Renal pelvis (tissue), 12 donors: Measurements from ENCODE around the gene FBXL15. TPM values are rescaled to one million over a fixed set of nuclear protein-coding genes. Genes with fewer than 3 reads are reported as not detected.

Source experiments
- DNase-seq: peaks from one replicate; pipeline ENCODE4 v3.0.0-alpha.2; 2013
- long read RNA-seq, 16 experiments: transcript quantifications; one replicate each; lab custom pipeline, GENCODE V29; 2026
- polyA plus RNA-seq, 3 donors: library from polyadenylated mRNA; unstranded; fragments of 120-200 nt; gene quantifications; one replicate each; pipeline ENCODE4 v1.2.1, GENCODE V29; 2013; ENCODE audit not compliant: insufficient read length in 3 of 3

The FBXL15 gene
- 10 to 100 TPM; 12.6 to 16.3 (median 14.8) TPM for polyA plus RNA-seq
- long read RNA-seq, donor 1, transcript FBXL15-201 (4 exons, 2,362 nt) = major isoform, 6 of 31 reads
- long read RNA-seq, donor 1, partial matches to known transcripts = 25 of 31 reads
- long read RNA-seq, donor 1, other reads (novel, unspliced or antisense) = 0 of 31 reads
- long read RNA-seq, donor 2, transcript FBXL15-201 (4 exons, 2,362 nt) = major isoform, 7 of 35 reads
- long read RNA-seq, donor 2, partial matches to known transcripts = 28 of 35 reads
- long read RNA-seq, donor 2, other reads (novel, unspliced or antisense) = 0 of 35 reads
- long read RNA-seq, donor 3, transcript FBXL15-201 (4 exons, 2,362 nt) = major isoform, 6 of 23 reads
- long read RNA-seq, donor 3, partial matches to known transcripts = 17 of 23 reads
- long read RNA-seq, donor 3, other reads (novel, unspliced or antisense) = 0 of 23 reads
- long read RNA-seq, donor 4, partial matches to known transcripts = 31 of 35 reads
- long read RNA-seq, donor 4, other reads (novel, unspliced or antisense) = 0 of 35 reads
- long read RNA-seq, donor 5, partial matches to known transcripts = 0 of 2 reads
- long read RNA-seq, donor 5, other reads (novel, unspliced or antisense) = 0 of 2 reads
- long read RNA-seq, donor 6, partial matches to known transcripts = 24 of 26 reads
- long read RNA-seq, donor 6, other reads (novel, unspliced or antisense) = 0 of 26 reads
- long read RNA-seq, donor 7, partial matches to known transcripts = 19 of 22 reads
- long read RNA-seq, donor 7, other reads (novel, unspliced or antisense) = 0 of 22 reads
- long read RNA-seq, donor 8, partial matches to known transcripts = 0 of 1 reads
- long read RNA-seq, donor 8, other reads (novel, unspliced or antisense) = 0 of 1 reads
- long read RNA-seq, donor 9, transcript FBXL15-201 (4 exons, 2,362 nt) = major isoform, 6 of 38 reads
- long read RNA-seq, donor 9, partial matches to known transcripts = 31 of 38 reads
- long read RNA-seq, donor 9, other reads (novel, unspliced or antisense) = 0 of 38 reads
- long read RNA-seq, donor 10, partial matches to known transcripts = 15 of 19 reads
- long read RNA-seq, donor 10, other reads (novel, unspliced or antisense) = 0 of 19 reads
- long read RNA-seq, donor 11, transcript FBXL15-201 (4 exons, 2,362 nt) = major isoform, 6 of 19 reads
- long read RNA-seq, donor 11, partial matches to known transcripts = 13 of 19 reads
- long read RNA-seq, donor 11, other reads (novel, unspliced or antisense) = 0 of 19 reads
- long read RNA-seq, donor 12, partial matches to known transcripts = 31 of 33 reads
- long read RNA-seq, donor 12, other reads (novel, unspliced or antisense) = 0 of 33 reads
- long read RNA-seq, donor 13, partial matches to known transcripts = 6 of 8 reads
- long read RNA-seq, donor 13, other reads (novel, unspliced or antisense) = 0 of 8 reads
- long read RNA-seq, donor 14 = 0 reads
- long read RNA-seq, donor 15, transcript FBXL15-201 (4 exons, 2,362 nt) = major isoform, 6 of 39 reads
- long read RNA-seq, donor 15, partial matches to known transcripts = 32 of 39 reads
- long read RNA-seq, donor 15, other reads (novel, unspliced or antisense) = 0 of 39 reads
- long read RNA-seq, donor 16, partial matches to known transcripts = 27 of 29 reads
- long read RNA-seq, donor 16, other reads (novel, unspliced or antisense) = 0 of 29 reads

- DNase-seq = peak; percentile 98
Observed at GRCh38 chr10:102420714-102421506, at the start of gene FBXL15. Gene FBXL15 (plus strand): TSS chr10:102420836. CDS start chr10:102421130, 294 bp downstream.

- no peak for DNase-seq
Observed at GRCh38 chr10:102371295-102371694, 49.3 kb upstream of the FBXL15 start.

DNA sequence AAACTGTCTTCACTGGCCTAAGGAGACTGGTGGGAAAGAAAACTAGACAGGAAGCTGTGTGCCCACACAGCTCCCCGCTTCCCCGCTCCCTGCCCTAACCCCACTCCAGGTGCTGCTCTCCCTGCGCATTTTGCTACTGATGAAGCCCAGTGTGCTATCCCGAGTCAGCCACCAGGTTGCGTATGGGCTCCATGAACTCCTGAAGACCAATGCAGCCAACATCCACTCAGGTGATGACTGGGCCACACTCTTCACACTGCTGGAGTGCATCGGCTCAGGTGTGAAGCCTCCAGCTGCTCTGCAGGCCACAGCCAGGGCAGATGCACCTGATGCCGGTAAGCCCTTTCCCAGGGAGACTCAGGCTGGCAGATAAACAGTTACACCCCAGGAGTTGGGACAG, 45.4 kb upstream of the FBXL15 start:
- DNase-seq = no peak

- DNase-seq = no peak
Observed at GRCh38 chr10:102375867-102376266, 44.8 kb upstream of the FBXL15 start.

DNA sequence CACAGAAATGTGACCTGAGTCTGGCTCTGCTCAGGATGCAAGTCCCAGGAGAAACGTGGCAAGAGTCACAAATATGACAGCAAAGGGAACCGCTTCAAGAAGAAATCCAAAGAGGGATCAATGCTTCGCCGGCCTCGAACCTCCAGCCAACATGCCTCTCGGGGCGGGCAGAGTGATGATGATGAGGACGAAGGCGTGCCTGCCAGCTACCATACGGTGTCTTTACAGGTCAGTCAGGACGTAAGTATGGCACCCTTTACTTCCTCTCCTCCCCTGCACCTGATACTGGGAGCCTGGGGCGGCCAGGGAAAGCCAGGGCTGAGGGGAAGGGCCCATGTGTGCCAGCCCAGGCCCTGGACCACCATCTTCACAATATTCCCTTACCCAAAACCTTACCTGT, 43.7 kb upstream of the FBXL15 start:
- no peak for DNase-seq

- no peak for DNase-seq
Observed at GRCh38 chr10:102379383-102379782, 41.3 kb upstream of the FBXL15 start.

- no peak for DNase-seq
Observed at GRCh38 chr10:102381983-102382382, 38.7 kb upstream of the FBXL15 start.

GRCh38 chr10:102382871-102383270, 37.8 kb upstream of the FBXL15 start:
- DNase-seq = no peak

GRCh38 chr10:102384053-102384452, 36.6 kb upstream of the FBXL15 start:
- DNase-seq = no peak

DNA sequence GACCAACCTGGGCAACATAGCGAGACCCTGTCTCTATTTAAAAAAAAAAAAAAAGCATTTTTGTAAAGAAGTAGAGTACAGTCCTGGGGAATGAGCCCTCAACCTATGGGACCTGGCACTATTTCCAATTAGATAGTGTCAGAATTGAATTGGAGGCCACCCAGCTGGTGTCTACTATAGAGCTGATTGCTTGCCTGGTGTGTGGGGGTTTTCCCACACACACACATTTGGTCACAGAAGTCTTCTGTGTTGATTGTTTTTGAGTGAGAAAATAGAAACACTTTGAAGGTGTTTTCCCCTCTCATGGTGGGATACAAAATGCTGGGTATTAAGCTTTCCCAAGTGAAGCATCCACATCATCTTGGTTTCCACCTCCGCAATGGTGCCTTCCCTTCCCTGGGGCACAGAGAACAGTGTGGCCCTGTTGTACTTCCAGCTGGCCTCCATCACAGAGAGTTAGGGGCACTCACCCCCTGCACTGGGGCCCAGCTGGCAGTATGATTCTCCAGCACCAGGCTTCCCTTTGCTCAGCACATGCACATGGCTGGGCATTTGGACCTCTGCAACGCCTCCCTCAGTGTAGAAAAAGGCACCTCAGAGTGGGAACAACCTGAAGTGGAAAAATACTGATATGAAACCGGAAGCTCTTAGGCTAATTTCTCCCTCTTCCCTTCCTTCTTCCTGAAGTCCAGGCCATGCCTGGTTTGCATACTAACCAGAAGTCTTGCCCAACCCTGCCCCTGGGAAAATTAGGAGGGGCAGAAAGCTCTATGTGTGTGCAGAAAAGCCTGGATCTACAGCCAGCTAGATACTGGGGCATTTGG, 35.8 kb upstream of the FBXL15 start:
- no peak for DNase-seq

DNA sequence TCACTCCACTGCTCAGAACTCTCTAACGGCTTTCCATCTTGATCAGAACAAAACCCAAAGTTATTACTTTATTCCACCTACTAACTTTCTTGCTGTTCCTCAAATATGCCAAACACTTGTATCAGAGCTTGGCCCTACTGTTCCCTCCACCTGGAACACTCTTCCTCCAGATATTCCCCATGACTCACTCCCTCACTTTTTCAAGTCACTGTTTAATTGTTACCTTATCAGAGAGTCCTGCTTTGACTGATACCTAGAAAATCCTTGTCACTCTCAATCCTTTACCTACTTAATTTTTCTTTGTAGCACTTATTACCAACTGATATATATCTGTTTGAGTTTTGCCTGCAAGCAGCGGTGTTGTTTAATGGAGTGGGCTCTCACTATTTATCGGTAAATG, 30.7 kb upstream of the FBXL15 start:
- no peak for DNase-seq

GRCh38 chr10:102392306-102392705, 28.3 kb upstream of the FBXL15 start:
- DNase-seq = no peak

DNA sequence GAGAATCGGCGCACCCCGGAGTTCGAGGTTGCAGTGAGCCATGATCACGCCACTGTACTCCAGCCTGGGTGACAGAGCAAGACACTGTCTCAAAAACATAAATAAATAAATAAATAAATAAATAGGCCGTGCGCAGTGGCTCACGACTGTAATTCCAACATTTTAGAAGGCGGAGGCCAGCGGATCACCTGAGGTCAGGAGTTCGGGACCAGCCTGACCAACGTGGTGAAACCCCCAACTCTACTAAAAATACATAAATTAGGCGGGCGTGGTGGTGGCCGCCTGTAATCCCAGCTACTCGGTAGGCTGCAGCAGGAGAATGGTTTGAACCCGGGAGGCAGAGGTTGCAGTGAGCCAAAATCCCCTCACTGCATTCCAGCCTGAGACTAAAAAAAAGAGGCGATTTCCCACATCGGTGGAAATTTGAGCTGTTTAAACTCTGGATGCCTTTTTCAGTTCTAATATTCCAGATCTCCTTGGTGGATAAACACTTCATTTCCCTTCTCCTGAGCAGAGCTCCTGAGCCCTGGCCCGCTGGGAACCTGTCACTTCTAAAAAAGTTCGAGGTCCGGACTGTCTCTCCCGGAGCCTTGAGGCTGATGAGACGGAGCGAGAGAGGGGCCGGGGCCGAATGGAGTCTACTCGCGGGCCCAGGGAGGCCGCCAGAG, 27.1 kb upstream of the FBXL15 start:
- DNase-seq = no peak

GRCh38 chr10:102394079-102394800, 26.4 kb upstream of the FBXL15 start:
- DNase-seq = peak; percentile 92

- DNase-seq = no peak
Observed at GRCh38 chr10:102394801-102395399, 25.7 kb upstream of the FBXL15 start.

DNA sequence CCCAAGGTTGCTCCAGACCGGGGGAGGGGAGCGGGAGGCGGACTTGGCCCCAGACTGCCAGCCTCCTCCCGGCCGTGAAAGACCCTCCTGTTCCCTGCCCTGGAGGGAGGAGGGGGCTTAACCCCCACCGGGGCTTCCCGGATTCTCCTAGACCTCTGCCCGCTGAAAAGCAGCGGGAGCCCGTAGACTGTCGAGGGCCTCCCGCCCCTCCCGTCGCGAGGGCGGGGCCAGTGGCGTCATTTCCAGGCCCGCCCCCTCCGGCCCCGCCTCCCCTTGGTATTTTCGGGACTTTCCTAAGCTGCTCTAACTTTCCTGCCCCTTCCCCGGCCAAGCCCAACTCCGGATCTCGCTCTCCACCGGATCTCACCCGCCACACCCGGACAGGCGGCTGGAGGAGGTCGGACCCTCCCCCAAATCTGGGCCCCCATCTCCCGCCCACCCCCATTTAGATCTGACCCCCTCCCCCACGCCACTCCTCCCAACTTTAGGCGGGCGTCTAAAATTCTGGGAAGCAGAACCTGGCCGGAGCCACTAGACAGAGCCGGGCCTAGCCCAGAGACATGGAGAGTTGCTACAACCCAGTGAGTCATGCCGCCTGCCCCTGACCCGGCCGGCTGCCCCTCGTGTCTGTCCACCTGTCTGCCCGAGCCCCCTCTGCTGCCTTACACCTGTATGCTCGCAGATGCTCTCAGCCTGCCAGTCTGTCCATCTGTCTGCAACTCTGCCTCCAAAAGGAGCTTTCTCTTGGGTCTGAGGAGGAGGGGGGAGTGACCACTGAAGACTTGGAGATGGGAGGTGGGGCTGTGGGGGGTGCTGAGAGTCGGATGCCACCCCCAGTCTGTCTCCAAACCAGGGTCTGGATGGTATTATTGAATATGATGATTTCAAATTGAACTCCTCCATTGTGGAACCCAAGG, 25.0 kb upstream of the FBXL15 start, which contains the start of gene NFKB2:
NFKB2 (plus strand) TSS at position 306 of the 917 bp plus-strand sequence; CDS start at position 561, 255 bp downstream.
- peak; percentile 92 for DNase-seq
